Transverse colon (tissue), 4 donors: ENCODE measurements around the gene GTF3C1. TPM values are rescaled to one million over a fixed set of nuclear protein-coding genes. Genes with fewer than 3 reads are reported as not detected.

Source experiments
- DNase-seq: peaks from one replicate; pipeline ENCODE4 v3.0.0-alpha.2; 2019
- H3K27ac ChIP-seq, 4 donors: fragments of 200-600 bp; sonication (generic); 2 replicates each; pipeline ENCODE4 v1.5.1; 2016 to 2018; ENCODE audit warnings: inconsistent platforms in 4 of 4
- H3K27me3 ChIP-seq: fragments of 200-600 bp; sonication (generic); 2 replicates; pipeline ENCODE4 v1.5.1; 2017; ENCODE audit warnings: inconsistent platforms
- H3K36me3 ChIP-seq, 4 donors: fragments of 200-600 bp; sonication (generic); 2 replicates each; pipeline ENCODE4 v1.5.1; 2017 to 2019; ENCODE audit warnings: inconsistent platforms in 4 of 4
- H3K4me1 ChIP-seq, 4 donors: fragments of 200-600 bp; sonication (generic); 2 replicates each; pipeline ENCODE4 v1.5.1; 2017 to 2020; ENCODE audit warnings: inconsistent platforms in 4 of 4
- H3K4me3 ChIP-seq, 4 donors: fragments of 200-600 bp; sonication (generic); 1 replicate in 1 of 4; 2 replicates in 3 of 4; pipeline versions ENCODE4 v1.5.1 to v1.6.1; 2017 to 2019; ENCODE audit warnings: inconsistent platforms in 4 of 4
- H3K9me3 ChIP-seq, 2 donors: fragments of 200-600 bp; sonication (generic); 2 replicates each; pipeline ENCODE4 v1.5.1; 2017 to 2019; ENCODE audit warnings: inconsistent platforms in 2 of 2
- EP300 ChIP-seq: sonication (generic); formaldehyde crosslinking; IDR thresholded peaks from one replicate; pipeline ENCODE4 v1.6.1; 2017; ENCODE audit warnings: antibody characterized with exemption, low read depth
- POLR2A ChIP-seq: fragments of 450-650 bp; IDR thresholded peaks from one replicate; pipeline ENCODE4 v1.6.1; 2016; ENCODE audit warnings: antibody characterized with exemption, mild to moderate bottlenecking, moderate library complexity
- POLR2AphosphoS5 ChIP-seq, 3 donors: sonication (generic); formaldehyde crosslinking; IDR thresholded peaks; one replicate each; pipeline ENCODE4 v1.6.1; 2016; ENCODE audit warnings: antibody characterized with exemption in 3 of 3
- whole genome bisulfite sequencing, 2 donors: methylation state at CpG; one replicate each; pipeline ENCODE4 v1.1.5; 2018; ENCODE audit warnings: low coverage in 1 of 2; 5-methylcytosine and 5-hydroxymethylcytosine counted together
- in situ Hi-C, 4 donors: fragments of 200-750 bp; cut with MboI; loops; one replicate each; pipeline versions ENCODE4 v1.15.0 to v1.15.1; 2017; ENCODE audit warnings: low sequenced_read_pairs in 3 of 4, low pct_ligation_motif_present in 1 of 4, low pct_unique_long_range_greater_than_20kb in 1 of 4
- intact Hi-C: fragments of 100-400 bp; cut with DNase I; formaldehyde crosslinking; loops from one replicate; pipeline ENCODE4 v1.15.1; 2023; ENCODE audit warnings: low total_unique reads
- total RNA-seq, 4 donors: library from RNA; depleted of rRNA; stranded (reverse); fragments of >200 nt; gene quantifications; one replicate each; pipeline ENCODE4 v1.1.0, GENCODE V29; 2016
- TF ChIP-seq, protein P1 (sequence below), 5 experiments: fragments of 200-600 bp in 3 of 5; fragments of 450-650 bp in 2 of 5; sonication (generic) in 3 of 5; IDR thresholded peaks; 1 replicate in 2 of 5; 2 replicates in 3 of 5; pipeline ENCODE4 v1.5.1; 2016 to 2017; ENCODE audit warnings: antibody characterized with exemption in 5 of 5, inconsistent platforms in 3 of 5, mild to moderate bottlenecking in 2 of 5, moderate library complexity in 1 of 5

The GTF3C1 gene
- total RNA-seq, 4 donors from 2014 or later = 49.6 to 129 (median 60.1) TPM

- Histone ChIP-seq H3K27ac (no peak overlapping the region), H3K4me1 (no peaks in the 10 kb centered on the region), H3K9me3 (peaks cover 0 to 4% of the 10 kb centered on the region in 2 donors), H3K4me3 (no peak overlapping the region), H3K36me3 (no peaks in the 10 kb centered on the region), H3K27me3 (no peaks in the 10 kb centered on the region)
- WGBS, 2 donors = 71 to 78% methylated on average over 6 of the region's 6 CpGs
- TF ChIP-seq EP300 = no peak
- TF ChIP-seq POLR2AphosphoS5 (IDR thresholded peaks at IDR 0.05) = no peak
- TF ChIP-seq, protein P1, sequence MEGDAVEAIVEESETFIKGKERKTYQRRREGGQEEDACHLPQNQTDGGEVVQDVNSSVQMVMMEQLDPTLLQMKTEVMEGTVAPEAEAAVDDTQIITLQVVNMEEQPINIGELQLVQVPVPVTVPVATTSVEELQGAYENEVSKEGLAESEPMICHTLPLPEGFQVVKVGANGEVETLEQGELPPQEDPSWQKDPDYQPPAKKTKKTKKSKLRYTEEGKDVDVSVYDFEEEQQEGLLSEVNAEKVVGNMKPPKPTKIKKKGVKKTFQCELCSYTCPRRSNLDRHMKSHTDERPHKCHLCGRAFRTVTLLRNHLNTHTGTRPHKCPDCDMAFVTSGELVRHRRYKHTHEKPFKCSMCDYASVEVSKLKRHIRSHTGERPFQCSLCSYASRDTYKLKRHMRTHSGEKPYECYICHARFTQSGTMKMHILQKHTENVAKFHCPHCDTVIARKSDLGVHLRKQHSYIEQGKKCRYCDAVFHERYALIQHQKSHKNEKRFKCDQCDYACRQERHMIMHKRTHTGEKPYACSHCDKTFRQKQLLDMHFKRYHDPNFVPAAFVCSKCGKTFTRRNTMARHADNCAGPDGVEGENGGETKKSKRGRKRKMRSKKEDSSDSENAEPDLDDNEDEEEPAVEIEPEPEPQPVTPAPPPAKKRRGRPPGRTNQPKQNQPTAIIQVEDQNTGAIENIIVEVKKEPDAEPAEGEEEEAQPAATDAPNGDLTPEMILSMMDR (IDR thresholded peaks at IDR 0.05) = no peak
- no peak for TF ChIP-seq POLR2A
- no peak for DNase-seq
- intact Hi-C loops = no loop called here
- in situ Hi-C loops = no loop called here
These were observed 134.8 kb downstream of the GTF3C1 start for GRCh38 chr16:27414788-27415431.

- Histone ChIP-seq H3K36me3 (no peaks in the 10 kb centered on the region), H3K27me3 (no peaks in the 10 kb centered on the region), H3K4me3 (no peak overlapping the region), H3K9me3 (peaks cover 0 to 4% of the 10 kb centered on the region in 2 donors), H3K4me1 (no peaks in the 10 kb centered on the region), H3K27ac (no peak overlapping the region)
- in situ Hi-C loops = no loop called here
- WGBS, 2 donors = 83 to 85% methylated on average over 2 of the region's 2 CpGs
- intact Hi-C loops = no loop called here
- TF ChIP-seq EP300 (no peak), POLR2A (no peak), POLR2AphosphoS5 (IDR thresholded peaks at IDR 0.05) (no peak)
- TF ChIP-seq, protein P1 (IDR thresholded peaks at IDR 0.05) = no peak
- no peak for DNase-seq
These were observed 135.8 kb downstream of the GTF3C1 start for GRCh38 chr16:27413956-27414355.

DNA sequence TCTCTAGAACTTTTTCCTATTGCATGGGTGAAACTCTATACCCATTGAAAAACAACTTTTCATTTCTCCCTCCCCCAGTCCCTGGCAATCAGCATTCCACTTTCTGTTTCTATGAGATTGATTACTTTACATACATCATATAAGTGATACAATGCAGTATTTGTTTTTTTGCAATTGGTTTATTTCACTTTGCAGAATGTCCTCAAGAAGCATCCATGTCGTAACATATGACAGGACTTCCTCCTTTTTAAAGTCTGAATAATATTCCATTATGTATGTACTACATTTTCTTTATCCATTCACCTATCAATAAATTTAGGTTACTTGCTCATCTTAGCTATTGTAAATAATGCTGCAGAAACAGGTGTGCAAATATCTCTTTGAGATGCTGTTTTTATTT, 139.0 kb downstream of the GTF3C1 start:
- Histone ChIP-seq H3K27ac (no peak overlapping the region), H3K4me1 (peaks cover 0 to 6% (median 0%) of the 10 kb centered on the region in 4 donors), H3K4me3 (no peak overlapping the region), H3K36me3 (no peaks in the 10 kb centered on the region), H3K27me3 (no peaks in the 10 kb centered on the region), H3K9me3 (peaks cover 0 to 4% of the 10 kb centered on the region in 2 donors)
- no peak for DNase-seq
- 62 to 74% methylated on average over 1 of the region's 1 CpG for WGBS, 2 donors
- TF ChIP-seq, protein P1 (IDR thresholded peaks at IDR 0.05) = no peak
- TF ChIP-seq POLR2AphosphoS5 (IDR thresholded peaks at IDR 0.05) (no peak), POLR2A (no peak), EP300 (no peak)
- intact Hi-C loops = no loop called here
- in situ Hi-C loops = no loop called here

Other genes with a start within 250 kb of the GTF3C1 start
- 100 to 1,000 TPM; 106 to 235 (median 156) TPM for gene IL4R, start 235.9 kb downstream of the GTF3C1 start, total RNA-seq
- 1 to 10 TPM in 1 of 4 donors, under 1 TPM in 2, not detected in 1; 0.20 to 1.1 (median 0.27) TPM for gene IL21R, start 147.7 kb downstream of the GTF3C1 start, total RNA-seq
- 100 to 1,000 TPM in 1 of 4 donors, 10 to 100 TPM in 3; 29.9 to 276 (median 47.0) TPM for gene KATNIP, start 231 bp upstream of the GTF3C1 start, total RNA-seq